ENCODE results near the gene GRIA4. TPM values are rescaled to one million over a fixed set of nuclear protein-coding genes. Genes with fewer than 3 reads are reported as not detected.

The GRIA4 gene
- polyA plus RNA-seq, 1 experiment = not detected

- Histone ChIP-seq H3K27me3 (ENCODE audit: control insufficient read depth, insufficient read depth, low read length) (no peaks in the 10 kb centered on the region), H3K4me3 (ENCODE audit: low read depth, low read length) (no peak overlapping the region), H3K36me3 (ENCODE audit: control insufficient read depth, insufficient read depth, low read length) (no peaks in the 10 kb centered on the region)
- ChIA-PET CTCF (no interaction called here), POLR2A (no interaction called here)
- TF ChIP-seq, protein P1, sequence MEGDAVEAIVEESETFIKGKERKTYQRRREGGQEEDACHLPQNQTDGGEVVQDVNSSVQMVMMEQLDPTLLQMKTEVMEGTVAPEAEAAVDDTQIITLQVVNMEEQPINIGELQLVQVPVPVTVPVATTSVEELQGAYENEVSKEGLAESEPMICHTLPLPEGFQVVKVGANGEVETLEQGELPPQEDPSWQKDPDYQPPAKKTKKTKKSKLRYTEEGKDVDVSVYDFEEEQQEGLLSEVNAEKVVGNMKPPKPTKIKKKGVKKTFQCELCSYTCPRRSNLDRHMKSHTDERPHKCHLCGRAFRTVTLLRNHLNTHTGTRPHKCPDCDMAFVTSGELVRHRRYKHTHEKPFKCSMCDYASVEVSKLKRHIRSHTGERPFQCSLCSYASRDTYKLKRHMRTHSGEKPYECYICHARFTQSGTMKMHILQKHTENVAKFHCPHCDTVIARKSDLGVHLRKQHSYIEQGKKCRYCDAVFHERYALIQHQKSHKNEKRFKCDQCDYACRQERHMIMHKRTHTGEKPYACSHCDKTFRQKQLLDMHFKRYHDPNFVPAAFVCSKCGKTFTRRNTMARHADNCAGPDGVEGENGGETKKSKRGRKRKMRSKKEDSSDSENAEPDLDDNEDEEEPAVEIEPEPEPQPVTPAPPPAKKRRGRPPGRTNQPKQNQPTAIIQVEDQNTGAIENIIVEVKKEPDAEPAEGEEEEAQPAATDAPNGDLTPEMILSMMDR (IDR thresholded peaks at IDR 0.05; ENCODE audit: insufficient read depth, low read depth, low read length) = no peak
- no peak for DNase-seq (ENCODE audit: low read depth)
These were observed 60.9 kb downstream of the GRIA4 start for GRCh38 chr11:105670811-105671210.

- TF ChIP-seq, protein P1 (IDR thresholded peaks at IDR 0.05; ENCODE audit: insufficient read depth, low read depth, low read length) = no peak
- Histone ChIP-seq H3K36me3 (ENCODE audit: control insufficient read depth, insufficient read depth, low read length) (no peaks in the 10 kb centered on the region), H3K4me3 (ENCODE audit: low read depth, low read length) (no peak overlapping the region), H3K27me3 (ENCODE audit: control insufficient read depth, insufficient read depth, low read length) (no peaks in the 10 kb centered on the region)
- DNase-seq (ENCODE audit: low read depth) = no peak
- POLR2A ChIA-PET = no interaction called here
- CTCF ChIA-PET = no interaction called here
These were observed 63.2 kb downstream of the GRIA4 start for GRCh38 chr11:105673089-105673488.

DNA sequence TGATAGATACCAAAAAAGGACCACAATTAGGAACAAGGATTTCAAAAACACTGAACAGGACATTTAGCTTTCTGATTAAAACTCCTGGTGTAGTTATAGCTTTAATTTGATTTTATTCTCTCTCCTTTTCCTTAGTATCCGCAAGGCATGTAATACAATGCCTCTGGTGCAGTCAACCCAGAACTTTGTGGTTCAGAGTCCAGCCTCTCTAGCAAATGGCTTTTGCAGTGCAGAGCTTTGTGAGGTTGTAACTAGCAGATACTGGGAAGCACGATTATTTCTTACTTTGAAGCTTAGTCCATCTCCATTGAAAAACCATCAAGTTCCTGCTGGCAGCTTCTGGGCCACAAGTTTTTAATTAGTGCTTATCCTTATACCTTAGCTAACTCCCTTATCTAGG lies 79.8 kb downstream of the GRIA4 start:
- TF ChIP-seq, protein P1 (IDR thresholded peaks at IDR 0.05; ENCODE audit: insufficient read depth, low read depth, low read length) = no peak
- DNase-seq (ENCODE audit: low read depth) = no peak
- H3K36me3 ChIP-seq (ENCODE audit: control insufficient read depth, insufficient read depth, low read length) = no peaks in the 10 kb centered on the region
- ChIA-PET CTCF (no interaction called here), POLR2A (no interaction called here)
- H3K27me3 ChIP-seq (ENCODE audit: control insufficient read depth, insufficient read depth, low read length) = no peaks in the 10 kb centered on the region
- no peak overlapping the region for H3K4me3 ChIP-seq (ENCODE audit: low read depth, low read length)

- no peak overlapping the region for H3K4me3 ChIP-seq (ENCODE audit: low read depth, low read length)
- CTCF ChIA-PET = interaction anchor here (0.7 kb wide), 1 partner anchor 39 kb away, joined by 3 read pairs; no protein-coding TSS in a partner anchor
- no peak for DNase-seq (ENCODE audit: low read depth)
- no peaks in the 10 kb centered on the region for H3K27me3 ChIP-seq (ENCODE audit: control insufficient read depth, insufficient read depth, low read length)
- TF ChIP-seq, protein P1 (IDR thresholded peaks at IDR 0.05; ENCODE audit: insufficient read depth, low read depth, low read length) = no peak
- no peaks in the 10 kb centered on the region for H3K36me3 ChIP-seq (ENCODE audit: control insufficient read depth, insufficient read depth, low read length)
- POLR2A ChIA-PET = no interaction called here
These were observed 80.6 kb downstream of the GRIA4 start for GRCh38 chr11:105690467-105690866.

DNA sequence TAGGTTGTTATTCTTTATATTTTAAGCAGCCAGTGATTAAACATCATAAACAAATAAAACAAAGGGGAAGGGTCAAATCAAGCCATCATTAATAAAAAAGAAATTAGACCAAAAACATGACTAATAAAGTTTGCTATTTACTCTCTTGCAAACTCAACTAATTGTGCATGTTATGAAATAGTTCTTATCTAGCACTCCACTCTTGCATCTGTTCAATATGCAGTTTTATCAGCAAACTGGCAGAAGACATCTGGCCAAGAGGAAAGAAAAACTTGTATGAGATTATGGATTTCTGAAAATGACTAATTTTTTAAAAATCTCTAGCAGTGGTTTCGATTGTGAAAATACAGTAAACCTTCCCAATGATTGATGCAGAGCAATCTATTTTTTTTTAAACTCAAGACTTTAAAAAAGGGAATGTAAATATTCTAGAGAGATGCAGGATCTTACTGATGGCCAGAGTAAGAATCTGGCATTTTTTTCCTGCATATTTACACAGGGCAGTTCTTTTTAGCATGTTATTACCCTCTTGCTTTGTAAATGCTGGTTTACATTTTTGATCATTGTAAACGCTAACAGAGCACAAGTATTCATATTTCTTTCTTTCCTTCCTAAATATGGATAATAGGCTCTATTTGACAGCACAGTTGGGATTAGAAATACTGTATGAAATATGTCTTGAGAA lies 83.3 kb downstream of the GRIA4 start:
- Histone ChIP-seq H3K36me3 (ENCODE audit: control insufficient read depth, insufficient read depth, low read length) (no peaks in the 10 kb centered on the region), H3K27me3 (ENCODE audit: control insufficient read depth, insufficient read depth, low read length) (no peaks in the 10 kb centered on the region), H3K4me3 (ENCODE audit: low read depth, low read length) (no peak overlapping the region)
- CTCF ChIA-PET = no interaction called here
- POLR2A ChIA-PET = no interaction called here
- no peak for DNase-seq (ENCODE audit: low read depth)
- TF ChIP-seq, protein P1 (IDR thresholded peaks at IDR 0.05; ENCODE audit: insufficient read depth, low read depth, low read length) = no peak
